ENCODE data around the gene NIPBL.
"Not testable (repeated sequence)": the region's sequence is repeated elsewhere in the genome, so short reads cannot be mapped to it uniquely, and the experiment has no call there.

The NIPBL gene

GRCh38 chr5:36948650-36949049, 72.1 kb downstream of the NIPBL start:
- DNase-seq (ENCODE audit: low read depth, low spot score) = no peak

DNA sequence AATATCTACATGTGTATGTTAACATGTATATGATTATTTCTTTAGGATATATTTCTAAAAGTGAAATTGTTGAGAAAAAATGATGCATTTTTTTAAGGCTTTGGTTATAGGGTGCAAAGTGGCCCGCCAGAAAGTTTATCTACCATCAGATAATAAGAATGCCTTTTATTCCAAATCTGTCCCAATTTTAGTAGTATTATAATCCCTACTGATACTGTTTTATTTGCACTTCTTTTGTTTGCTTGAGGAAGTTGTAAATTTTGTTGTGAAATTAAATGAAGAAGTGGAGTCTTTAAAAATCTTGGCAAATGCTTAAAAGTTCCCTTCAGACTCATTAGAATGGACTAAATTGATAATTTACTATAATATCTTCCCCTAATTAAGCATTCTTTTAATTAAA, 73.0 kb downstream of the NIPBL start:
- DNase-seq (ENCODE audit: low read depth, low spot score) = no peak

- DNase-seq (ENCODE audit: low read depth, low spot score) = no peak
Observed at GRCh38 chr5:36950586-36951457, 74.3 kb downstream of the NIPBL start.

GRCh38 chr5:36953043-36953442, 76.5 kb downstream of the NIPBL start:
- no peak for DNase-seq (ENCODE audit: low read depth, low spot score)

- DNase-seq (ENCODE audit: low read depth, low spot score) = no peak
Observed at GRCh38 chr5:36957953-36958537, 81.5 kb downstream of the NIPBL start.

DNA sequence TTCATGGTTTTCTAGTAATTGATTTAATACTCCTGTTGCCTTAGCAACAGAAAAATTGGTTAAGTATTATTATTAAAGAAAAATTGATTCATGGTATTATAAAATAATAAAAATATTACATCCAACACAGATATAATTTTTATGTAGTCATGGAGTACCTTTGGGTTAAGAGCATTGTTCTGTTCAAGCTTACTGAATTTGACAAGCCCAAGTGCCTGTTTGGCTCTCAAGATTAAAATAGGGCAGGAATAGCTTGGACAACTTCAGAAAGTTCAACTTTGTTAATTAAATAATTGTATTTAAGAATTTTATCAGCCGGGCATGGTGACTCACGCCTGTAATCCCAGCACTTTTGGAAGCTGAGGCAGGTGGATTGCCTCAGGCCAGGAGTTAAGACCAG, 82.0 kb downstream of the NIPBL start:
- DNase-seq (ENCODE audit: low read depth, low spot score) = no peak

DNA sequence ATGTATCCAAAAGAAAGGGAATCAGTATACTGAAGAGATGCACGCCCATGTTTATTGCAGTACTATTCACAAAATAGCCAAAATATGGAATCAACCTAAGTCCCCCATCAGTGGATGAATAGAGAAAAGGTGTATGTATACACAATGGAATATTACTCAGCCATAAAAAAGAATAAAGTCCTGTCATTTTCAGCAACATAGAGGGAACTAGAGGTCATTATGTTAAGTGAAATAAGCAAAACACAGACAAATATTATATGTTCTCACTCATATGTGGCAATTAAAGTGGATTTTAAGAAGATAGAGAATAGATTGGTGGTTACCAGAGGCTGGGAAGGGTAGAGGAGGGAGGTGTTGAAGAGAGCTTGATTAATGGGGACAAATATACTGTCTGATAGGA, 88.6 kb downstream of the NIPBL start:
- no peak for DNase-seq (ENCODE audit: low read depth, low spot score)

DNA sequence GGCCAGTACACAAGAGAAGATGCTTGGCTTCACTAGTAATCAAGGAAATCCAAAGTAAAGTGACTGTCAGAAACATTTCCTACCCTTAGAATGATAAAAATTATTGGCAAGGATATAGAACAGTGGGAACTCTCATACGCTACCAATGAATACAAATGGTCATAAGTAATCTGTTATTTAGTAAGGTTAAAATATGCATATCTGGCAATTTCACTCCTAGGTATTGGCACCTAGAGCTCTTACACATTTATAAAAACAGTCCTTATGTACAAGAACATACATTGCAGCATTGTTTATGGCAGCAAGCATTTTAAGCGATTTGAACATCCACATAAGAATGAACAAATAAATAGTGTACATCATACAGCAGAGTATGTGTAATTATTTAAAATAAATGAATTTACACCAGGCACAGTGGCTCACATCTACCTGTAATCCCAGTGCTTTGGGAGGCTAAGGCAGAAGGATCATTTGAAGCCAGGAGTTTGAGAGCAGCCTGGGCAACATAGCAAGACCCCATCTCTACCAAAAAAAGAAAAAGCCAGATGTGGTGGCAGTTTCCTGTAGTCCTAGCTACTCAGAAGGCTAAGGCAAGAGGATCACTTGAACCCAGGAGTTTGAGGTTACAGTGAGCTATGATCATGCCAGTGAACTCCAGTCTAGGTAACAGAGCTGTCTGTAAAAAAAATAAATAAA, 93.3 kb downstream of the NIPBL start:
- DNase-seq (ENCODE audit: low read depth, low spot score) = no peak

GRCh38 chr5:36978196-36978595, 101.6 kb downstream of the NIPBL start:
- no peak for DNase-seq (ENCODE audit: low read depth, low spot score)

DNA sequence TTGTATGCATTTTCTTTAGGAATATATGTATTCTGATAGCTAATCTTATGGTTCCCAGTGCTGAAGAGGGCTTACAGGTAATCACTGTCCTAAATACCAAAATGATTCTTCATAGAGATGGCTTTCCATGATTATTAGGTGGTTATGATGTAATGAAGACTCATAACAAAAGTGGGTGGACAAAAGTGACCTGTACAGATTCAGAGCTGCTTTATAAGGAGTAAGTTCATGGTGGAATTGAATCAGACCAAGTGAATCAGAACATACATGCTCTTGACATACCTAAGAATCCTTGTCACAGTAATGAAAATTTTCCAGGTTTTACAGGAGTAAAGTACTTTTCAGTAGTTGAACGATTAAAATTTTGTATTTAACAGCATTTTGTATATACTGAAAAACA, 105.6 kb downstream of the NIPBL start:
- no peak for DNase-seq (ENCODE audit: low read depth, low spot score)

GRCh38 chr5:36985387-36985786, 108.8 kb downstream of the NIPBL start:
- DNase-seq (ENCODE audit: low read depth, low spot score) = no peak

- no peak for DNase-seq (ENCODE audit: low read depth, low spot score)
Observed at GRCh38 chr5:36988396-36988795, 111.8 kb downstream of the NIPBL start.

- DNase-seq (ENCODE audit: low read depth, low spot score) = no peak
Observed at GRCh38 chr5:36998578-36998977, 122.0 kb downstream of the NIPBL start.

GRCh38 chr5:37002176-37002751, 125.7 kb downstream of the NIPBL start:
- no peak for DNase-seq (ENCODE audit: low read depth, low spot score)

GRCh38 chr5:37005252-37005651, 128.7 kb downstream of the NIPBL start:
- no peak for DNase-seq (ENCODE audit: low read depth, low spot score)

- DNase-seq (ENCODE audit: low read depth, low spot score) = no peak
Observed at GRCh38 chr5:37005946-37006540, 129.5 kb downstream of the NIPBL start.

- DNase-seq (ENCODE audit: low read depth, low spot score) = not testable (repeated sequence)
Observed at GRCh38 chr5:37013181-37013580, 136.6 kb downstream of the NIPBL start.

GRCh38 chr5:37014321-37014720, 137.8 kb downstream of the NIPBL start:
- no peak for DNase-seq (ENCODE audit: low read depth, low spot score)

DNA sequence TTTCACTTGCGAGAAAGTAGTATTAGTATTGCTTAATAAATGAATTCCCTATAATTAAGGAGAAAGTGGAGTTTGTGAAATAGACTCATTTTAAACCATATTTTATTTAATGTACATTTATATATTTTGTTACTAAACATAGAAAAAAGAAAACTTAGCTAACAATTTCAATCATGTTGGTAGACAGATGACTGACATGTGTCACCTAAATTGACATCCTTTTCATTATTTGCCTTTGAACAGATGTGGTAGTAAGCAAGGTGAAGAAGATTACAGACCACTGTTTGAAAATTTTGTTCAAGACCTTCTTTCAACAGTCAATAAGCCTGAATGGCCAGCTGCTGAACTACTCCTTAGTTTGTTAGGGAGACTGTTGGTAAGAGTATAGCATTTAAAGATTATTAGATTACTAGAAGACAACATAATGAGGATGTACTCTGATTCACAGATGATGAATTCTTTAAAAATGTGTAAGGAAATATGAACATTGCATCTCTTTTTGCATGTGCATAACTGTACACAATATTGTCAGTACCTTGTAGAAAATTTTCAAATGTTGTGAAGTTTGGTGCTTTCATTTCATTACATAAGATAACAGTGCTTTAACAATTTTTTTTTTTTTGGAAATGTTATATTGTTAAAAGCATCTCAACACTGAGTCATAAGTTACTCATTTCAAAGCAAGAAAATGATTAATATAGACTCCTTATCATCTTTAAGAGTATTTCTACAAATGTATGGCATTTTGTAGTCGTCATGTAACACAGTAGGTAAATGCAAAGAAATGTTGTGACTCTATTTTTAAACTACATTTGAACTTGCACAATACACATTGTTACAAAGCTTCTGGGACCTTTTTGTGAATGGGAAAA, 139.5 kb downstream of the NIPBL start:
- no peak for DNase-seq (ENCODE audit: low read depth, low spot score)

GRCh38 chr5:37028910-37029309, 152.3 kb downstream of the NIPBL start:
- DNase-seq (ENCODE audit: low read depth, low spot score) = no peak

DNA sequence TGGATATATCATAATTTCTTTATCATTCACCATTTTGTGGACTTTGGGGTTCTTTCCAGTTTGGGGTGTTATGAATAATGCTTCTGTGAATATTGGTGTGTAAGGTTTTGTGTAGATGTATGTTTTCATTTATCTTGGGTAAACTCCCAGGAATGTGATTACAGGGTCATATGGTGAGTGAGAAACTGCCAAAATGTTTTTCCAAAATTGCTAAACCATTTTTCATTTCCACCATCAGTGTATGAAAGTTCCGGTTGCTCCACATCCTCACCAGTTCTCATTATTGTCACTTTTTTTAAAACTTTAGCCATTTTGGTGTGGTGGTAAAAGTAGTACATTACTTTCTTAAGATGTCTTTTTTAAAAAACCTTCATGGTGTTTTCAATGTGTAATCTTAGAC, 152.9 kb downstream of the NIPBL start:
- DNase-seq (ENCODE audit: low read depth, low spot score) = no peak

All from brain pericyte (primary cell).